ENCODE results near the gene GPX2.

DNA sequence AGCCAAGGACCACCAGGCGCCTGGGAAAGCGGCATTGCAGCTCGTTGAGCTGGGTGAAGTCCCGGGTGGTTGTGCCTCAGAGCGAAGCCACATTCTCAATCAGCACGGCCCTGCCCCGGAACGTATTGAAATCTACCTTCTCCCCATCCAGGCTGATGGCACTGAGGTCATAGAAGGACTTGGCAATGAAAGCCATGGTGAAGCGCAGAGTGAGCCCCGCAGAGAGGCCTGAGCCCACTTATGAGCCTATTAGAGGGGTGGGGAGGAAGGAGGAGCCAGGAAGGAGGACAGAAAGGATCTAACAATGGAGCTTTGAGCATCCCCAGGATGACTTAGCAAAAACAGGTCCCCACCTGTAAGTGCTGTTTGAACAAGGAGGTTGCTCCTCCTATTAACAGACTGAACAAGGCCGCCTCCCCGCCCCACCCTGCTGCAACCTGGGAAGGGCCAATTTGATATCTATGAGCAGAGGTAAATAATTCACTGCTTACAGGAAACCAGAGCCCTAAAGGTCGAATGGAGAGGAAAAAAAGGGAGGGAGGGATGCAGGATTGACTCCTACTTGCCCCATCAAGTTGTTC is at the start of gene GPX2:
- TF ChIP-seq CTCF (IDR thresholded peaks at IDR 0.05 in 4 of 5, conservative IDR thresholded peaks at IDR 0.05 in 1 of 5): no peak
- no peak for TF ChIP-seq POLR2A (IDR thresholded peaks at IDR 0.05)

Measured in gastrocnemius medialis (tissue), 4 donors.